ENCODE data around the gene HOXA5.
A peak's percentile ranks its signal among the peaks of the same experiment; 100 is the strongest.

Gene HOXA5

DNA sequence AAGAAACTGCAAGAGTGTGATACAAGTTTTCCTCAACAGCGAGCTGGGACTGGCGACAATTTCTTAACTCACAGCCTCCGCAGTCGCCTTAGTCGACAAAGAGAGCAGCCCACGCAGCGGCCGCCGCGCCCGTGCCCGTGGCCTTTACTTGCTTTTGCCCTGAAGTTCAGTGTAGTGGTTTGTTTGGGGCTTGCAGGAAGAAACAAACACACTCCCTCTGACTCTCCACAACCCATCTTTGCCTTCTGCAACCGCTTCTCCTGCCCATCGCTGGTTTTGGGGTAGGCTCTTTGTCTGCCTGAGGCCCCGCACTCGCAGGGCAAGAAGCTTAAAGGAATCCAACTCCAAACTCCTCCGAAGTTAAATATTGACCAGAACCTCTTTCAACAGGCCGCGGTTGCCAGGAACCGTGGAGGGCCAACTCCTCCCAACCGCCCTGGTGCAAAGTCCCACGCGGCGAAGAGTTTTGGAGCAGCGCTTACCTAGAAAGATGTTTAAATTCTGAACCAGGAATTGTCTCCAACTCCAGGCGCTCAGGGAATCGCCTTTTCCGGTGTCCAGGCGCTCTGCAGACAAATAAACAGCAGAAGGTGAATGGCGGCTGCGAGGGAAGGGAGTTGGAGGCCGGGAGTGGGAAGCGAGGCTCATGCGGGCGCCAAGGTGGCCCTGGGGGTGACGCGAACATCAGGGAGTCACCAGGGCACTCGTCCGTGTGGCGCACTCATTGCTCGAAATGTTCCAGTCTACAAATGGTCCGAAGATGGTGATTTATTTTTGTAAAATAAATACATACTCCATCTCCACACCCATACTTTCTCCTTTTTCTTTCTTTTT is 21.2 kb downstream of the HOXA5 start:
- DNase-seq (ENCODE audit: low read depth) = no peak
- peak overlapping the region; percentile 5 for H3K4me3 ChIP-seq (ENCODE audit: control insufficient read depth, low read depth, low read length)
- no peak for TF ChIP-seq CTCF (conservative IDR thresholded peaks at IDR 0.05; ENCODE audit: control insufficient read depth, insufficient read depth, low read depth, low read length)

DNA sequence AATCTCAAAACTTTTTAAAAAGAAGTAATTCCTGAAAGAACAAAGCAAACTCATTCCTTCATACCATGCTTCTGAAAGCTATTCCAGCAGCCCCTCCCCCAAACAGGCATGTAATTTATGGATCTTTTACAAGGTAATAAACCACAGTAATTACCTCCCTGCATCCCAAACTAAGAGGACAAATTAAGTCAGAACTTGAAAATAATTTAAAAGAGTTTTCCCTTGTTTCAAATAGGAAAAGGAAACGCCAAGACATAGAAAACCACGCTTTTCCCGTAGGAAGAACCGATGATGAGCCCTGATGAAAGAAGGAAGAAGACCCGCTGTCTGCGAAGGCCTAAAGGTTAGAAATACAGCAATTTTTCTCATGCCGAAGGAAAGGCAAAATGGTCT is 21.8 kb downstream of the HOXA5 start:
- DNase-seq (ENCODE audit: low read depth) = no peak
- H3K4me3 ChIP-seq (ENCODE audit: control insufficient read depth, low read depth, low read length) = no peak overlapping the region
- no peak for TF ChIP-seq CTCF (conservative IDR thresholded peaks at IDR 0.05; ENCODE audit: control insufficient read depth, insufficient read depth, low read depth, low read length)

GRCh38 chr7:27119412-27119911 is 24.0 kb downstream of the HOXA5 start:
- no peak for DNase-seq (ENCODE audit: low read depth)
- no peak for TF ChIP-seq CTCF (conservative IDR thresholded peaks at IDR 0.05; ENCODE audit: control insufficient read depth, insufficient read depth, low read depth, low read length)
- no peak overlapping the region for H3K4me3 ChIP-seq (ENCODE audit: control insufficient read depth, low read depth, low read length)

- no peak overlapping the region for H3K4me3 ChIP-seq (ENCODE audit: control insufficient read depth, low read depth, low read length)
- no peak for DNase-seq (ENCODE audit: low read depth)
- TF ChIP-seq CTCF (conservative IDR thresholded peaks at IDR 0.05; ENCODE audit: control insufficient read depth, insufficient read depth, low read depth, low read length) = no peak
Measured at GRCh38 chr7:27118580-27118979, 24.9 kb downstream of the HOXA5 start.

GRCh38 chr7:27117887-27118491 is 25.5 kb downstream of the HOXA5 start:
- H3K4me3 ChIP-seq (ENCODE audit: control insufficient read depth, low read depth, low read length) = peak overlapping the region; percentile 6
- no peak for TF ChIP-seq CTCF (conservative IDR thresholded peaks at IDR 0.05; ENCODE audit: control insufficient read depth, insufficient read depth, low read depth, low read length)
- peak; percentile 60 for DNase-seq (ENCODE audit: low read depth)

GRCh38 chr7:27116962-27117886 is 26.3 kb downstream of the HOXA5 start:
- no peak overlapping the region for H3K4me3 ChIP-seq (ENCODE audit: control insufficient read depth, low read depth, low read length)
- DNase-seq (ENCODE audit: low read depth) = no peak
- TF ChIP-seq CTCF (conservative IDR thresholded peaks at IDR 0.05; ENCODE audit: control insufficient read depth, insufficient read depth, low read depth, low read length) = no peak

Measured in fibroblast of mammary gland (primary cell).